Rectal smooth muscle tissue (tissue), 1 donor: ENCODE measurements around the gene MARK2.

Source experiments
- H3K27ac ChIP-seq: one replicate; pipeline ENCODE4 v1.7.0; 2013; ENCODE audit warnings: low read depth, low read length, inconsistent platforms
- H3K27me3 ChIP-seq: one replicate; pipeline ENCODE4 v1.7.0; 2013; ENCODE audit warnings: low read length; ENCODE audit not compliant: control insufficient read depth, insufficient read depth
- H3K36me3 ChIP-seq: one replicate; pipeline ENCODE4 v1.7.0; 2013; ENCODE audit warnings: low read length; ENCODE audit not compliant: control insufficient read depth, insufficient read depth
- H3K4me1 ChIP-seq: one replicate; pipeline ENCODE4 v1.7.0; 2013; ENCODE audit warnings: low read length; ENCODE audit not compliant: control insufficient read depth, insufficient read depth
- H3K4me3 ChIP-seq: one replicate; pipeline ENCODE4 v1.7.0; 2013; ENCODE audit warnings: low read length
- H3K9ac ChIP-seq: one replicate; pipeline ENCODE4 v1.7.0; 2013; ENCODE audit warnings: low read length

The MARK2 gene

DNA sequence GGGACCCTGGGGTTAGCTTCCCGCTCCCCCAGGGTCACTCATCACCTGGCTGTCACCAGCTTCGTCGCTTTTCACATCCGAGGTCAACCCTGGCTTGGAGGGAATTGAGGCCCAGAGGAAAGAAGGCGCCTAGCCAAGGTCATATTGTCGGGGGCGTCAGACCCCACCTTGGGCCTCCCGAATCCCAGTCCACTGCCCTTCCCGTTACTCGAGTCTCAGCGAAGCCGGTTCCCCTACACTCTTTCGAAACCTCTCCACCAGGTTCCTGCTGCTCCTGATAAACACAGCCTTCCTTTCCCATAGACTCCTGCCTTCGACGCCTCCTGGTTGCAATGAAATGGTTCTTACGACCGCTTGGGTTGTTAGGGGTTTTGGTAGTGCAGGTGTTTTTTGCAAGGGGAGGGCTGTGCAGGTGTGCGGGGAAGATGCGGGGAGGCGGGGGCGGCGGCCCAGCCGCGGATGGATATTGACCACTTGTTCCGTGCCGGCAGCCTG lies 100.5 kb downstream of the MARK2 start:
- Histone ChIP-seq H3K4me3 (peak overlapping the region; percentile 69), H3K36me3 (no peaks in the 10 kb centered on the region), H3K4me1 (peaks cover 6% of the 10 kb centered on the region), H3K27me3 (no peaks in the 10 kb centered on the region), H3K27ac (no peak overlapping the region), H3K9ac (no peak overlapping the region)

DNA sequence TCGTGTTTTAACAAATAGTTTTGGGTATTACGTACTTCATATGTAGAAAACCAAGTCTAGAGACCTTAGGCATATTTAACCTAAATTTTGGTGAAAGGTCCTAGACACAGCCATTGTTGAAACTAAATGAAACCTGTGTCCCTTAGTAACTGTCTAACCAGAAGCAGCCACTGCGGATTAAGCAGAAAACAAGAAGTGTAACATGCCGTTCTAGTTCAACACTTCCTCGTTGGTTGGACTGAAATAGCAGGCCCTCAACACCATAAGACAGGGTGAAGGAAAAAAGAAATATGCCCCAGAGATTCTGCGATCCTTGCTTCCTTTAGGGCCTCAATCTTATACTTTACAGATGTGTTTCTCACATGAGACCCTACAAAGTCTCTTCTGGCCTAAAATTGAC lies 101.9 kb downstream of the MARK2 start:
- Histone ChIP-seq H3K9ac (no peak overlapping the region), H3K27me3 (no peaks in the 10 kb centered on the region), H3K4me1 (peaks cover 16% of the 10 kb centered on the region), H3K4me3 (no peak overlapping the region), H3K27ac (no peak overlapping the region), H3K36me3 (no peaks in the 10 kb centered on the region)

DNA sequence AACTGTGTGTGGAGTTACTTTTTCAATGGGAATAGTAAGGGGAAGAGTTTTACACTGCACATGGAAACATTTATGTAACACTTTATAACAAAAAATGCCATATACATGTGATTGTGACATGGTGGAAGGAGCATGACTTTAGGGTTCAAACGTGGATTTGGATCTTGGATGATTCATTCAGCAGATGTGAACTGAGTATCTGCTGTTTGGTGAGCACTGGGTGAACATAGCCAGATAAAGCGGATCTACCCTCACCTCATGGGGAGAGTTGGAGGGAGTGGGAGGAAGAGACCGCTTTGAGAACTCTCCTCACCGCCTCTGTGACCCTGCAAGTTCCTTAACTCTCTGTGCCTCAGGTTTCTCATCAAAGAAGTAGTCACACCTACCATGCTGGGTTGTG lies 103.0 kb downstream of the MARK2 start:
- Histone ChIP-seq H3K4me1 (peaks cover 16% of the 10 kb centered on the region), H3K4me3 (no peak overlapping the region), H3K9ac (no peak overlapping the region), H3K27ac (no peak overlapping the region), H3K27me3 (no peaks in the 10 kb centered on the region), H3K36me3 (peaks cover 5% of the 10 kb centered on the region)

GRCh38 chr11:63942803-63943202 lies 103.9 kb downstream of the MARK2 start:
- Histone ChIP-seq H3K27ac (no peak overlapping the region), H3K36me3 (peaks cover 7% of the 10 kb centered on the region), H3K9ac (no peak overlapping the region), H3K4me3 (no peak overlapping the region), H3K27me3 (no peaks in the 10 kb centered on the region), H3K4me1 (peaks cover 16% of the 10 kb centered on the region)

GRCh38 chr11:63944987-63945386 lies 106.1 kb downstream of the MARK2 start:
- peak overlapping the region; percentile 83 for H3K27ac ChIP-seq
- peaks cover 7% of the 10 kb centered on the region for H3K36me3 ChIP-seq
- H3K4me1 ChIP-seq = peaks cover 14% of the 10 kb centered on the region
- H3K27me3 ChIP-seq = no peaks in the 10 kb centered on the region
- no peak overlapping the region for H3K9ac ChIP-seq
- peak overlapping the region; percentile 30 for H3K4me3 ChIP-seq

DNA sequence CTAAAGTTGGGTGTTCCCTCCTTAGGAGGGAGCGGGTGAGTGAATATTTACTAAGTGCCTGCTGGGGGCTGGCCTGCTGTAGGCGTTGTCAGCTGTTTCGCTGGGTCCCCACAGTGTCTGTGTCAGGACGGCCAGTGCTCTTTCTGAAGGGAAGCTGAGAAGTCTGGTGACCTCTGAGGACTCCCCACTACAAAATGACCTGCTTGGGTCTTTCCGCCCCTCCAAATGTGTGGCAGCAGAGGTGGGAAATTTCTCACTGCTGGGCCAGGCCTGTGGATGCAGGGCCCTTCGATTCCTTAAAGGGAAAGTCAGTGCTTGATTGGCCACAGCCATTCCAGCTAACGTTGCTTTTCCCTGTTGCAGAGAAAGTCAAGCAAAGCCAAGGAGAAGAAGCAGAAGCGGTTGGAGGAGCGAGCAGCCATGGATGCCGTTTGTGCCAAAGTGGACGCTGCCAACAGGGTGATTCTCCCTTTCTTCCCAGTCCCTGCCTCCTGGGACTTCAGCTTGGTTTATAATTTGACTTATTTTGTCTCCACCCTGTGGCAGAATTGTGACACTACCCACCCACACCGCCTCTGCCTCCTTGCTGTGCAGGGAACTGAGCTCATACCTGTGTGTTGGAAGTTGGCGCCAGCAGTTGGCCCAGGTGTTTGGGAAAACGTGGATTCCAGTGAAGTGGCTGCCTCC lies 106.7 kb downstream of the MARK2 start:
- Histone ChIP-seq H3K4me3 (peak overlapping the region; percentile 36), H3K9ac (no peak overlapping the region), H3K36me3 (peaks cover 7% of the 10 kb centered on the region), H3K4me1 (peaks cover 14% of the 10 kb centered on the region), H3K27ac (peak overlapping the region; percentile 83), H3K27me3 (no peaks in the 10 kb centered on the region)

GRCh38 chr11:63951779-63952536 lies 113.0 kb downstream of the MARK2 start:
- H3K4me3 ChIP-seq = no peak overlapping the region
- H3K9ac ChIP-seq = no peak overlapping the region
- H3K4me1 ChIP-seq = no peaks in the 10 kb centered on the region
- H3K36me3 ChIP-seq = peaks cover 20% of the 10 kb centered on the region
- no peaks in the 10 kb centered on the region for H3K27me3 ChIP-seq
- H3K27ac ChIP-seq = no peak overlapping the region

DNA sequence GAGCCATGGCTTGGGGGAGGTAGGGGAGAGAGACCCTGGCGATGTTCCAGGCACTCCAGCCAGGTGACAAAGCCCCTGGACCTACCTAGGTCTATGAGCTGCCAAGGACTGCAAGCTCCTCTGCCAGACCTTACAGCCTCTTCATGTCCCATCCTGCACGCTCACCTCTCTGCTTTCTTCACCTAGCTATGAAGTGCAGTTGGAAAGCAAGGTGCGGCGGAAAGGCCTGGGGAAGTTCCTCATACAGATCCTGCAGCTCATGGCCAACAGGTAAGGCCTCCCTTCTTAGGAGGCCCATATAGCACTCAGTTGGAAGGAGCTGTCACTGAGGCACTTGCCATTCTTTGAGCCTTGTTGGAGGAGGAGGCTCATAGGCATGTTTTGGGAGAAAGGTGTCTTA lies 113.7 kb downstream of the MARK2 start:
- no peaks in the 10 kb centered on the region for H3K4me1 ChIP-seq
- H3K27me3 ChIP-seq = no peaks in the 10 kb centered on the region
- no peak overlapping the region for H3K9ac ChIP-seq
- no peak overlapping the region for H3K4me3 ChIP-seq
- H3K27ac ChIP-seq = no peak overlapping the region
- peaks cover 17% of the 10 kb centered on the region for H3K36me3 ChIP-seq

GRCh38 chr11:63958008-63958407 lies 119.1 kb downstream of the MARK2 start:
- Histone ChIP-seq H3K27ac (no peak overlapping the region), H3K4me1 (no peaks in the 10 kb centered on the region), H3K27me3 (peaks cover 3% of the 10 kb centered on the region), H3K4me3 (no peak overlapping the region), H3K9ac (no peak overlapping the region), H3K36me3 (peaks cover 17% of the 10 kb centered on the region)
